Measurements from ENCODE around the gene COX8C. TPM values are rescaled to one million over a fixed set of nuclear protein-coding genes. Genes with fewer than 3 reads are reported as not detected.

Gene COX8C
- total and polyA plus RNA-seq, 4 donors: not detected

- no peaks in the 10 kb centered on the region for H3K27me3 ChIP-seq (ENCODE audit: control insufficient read depth in 3 of 3, insufficient read depth in 3 of 3, low read length in 2 of 3)
- H3K36me3 ChIP-seq (ENCODE audit: control insufficient read depth in 4 of 4, insufficient read depth in 4 of 4, low read length in 4 of 4): peaks cover 0 to 2% (median 0%) of the 10 kb centered on the region in 4 donors
- 89 to 95% methylated on average over 6 of the region's 6 CpGs for WGBS, 2 donors
- ATAC-seq (ENCODE audit: insufficient read depth, low FRiP score) (no peak), DNase-seq (peak in 1 of 3 donors; percentile 8)
- H3K9ac ChIP-seq (ENCODE audit: insufficient read depth in 1 of 2, low read length in 2 of 2): no peak overlapping the region
- TF ChIP-seq, protein P1, sequence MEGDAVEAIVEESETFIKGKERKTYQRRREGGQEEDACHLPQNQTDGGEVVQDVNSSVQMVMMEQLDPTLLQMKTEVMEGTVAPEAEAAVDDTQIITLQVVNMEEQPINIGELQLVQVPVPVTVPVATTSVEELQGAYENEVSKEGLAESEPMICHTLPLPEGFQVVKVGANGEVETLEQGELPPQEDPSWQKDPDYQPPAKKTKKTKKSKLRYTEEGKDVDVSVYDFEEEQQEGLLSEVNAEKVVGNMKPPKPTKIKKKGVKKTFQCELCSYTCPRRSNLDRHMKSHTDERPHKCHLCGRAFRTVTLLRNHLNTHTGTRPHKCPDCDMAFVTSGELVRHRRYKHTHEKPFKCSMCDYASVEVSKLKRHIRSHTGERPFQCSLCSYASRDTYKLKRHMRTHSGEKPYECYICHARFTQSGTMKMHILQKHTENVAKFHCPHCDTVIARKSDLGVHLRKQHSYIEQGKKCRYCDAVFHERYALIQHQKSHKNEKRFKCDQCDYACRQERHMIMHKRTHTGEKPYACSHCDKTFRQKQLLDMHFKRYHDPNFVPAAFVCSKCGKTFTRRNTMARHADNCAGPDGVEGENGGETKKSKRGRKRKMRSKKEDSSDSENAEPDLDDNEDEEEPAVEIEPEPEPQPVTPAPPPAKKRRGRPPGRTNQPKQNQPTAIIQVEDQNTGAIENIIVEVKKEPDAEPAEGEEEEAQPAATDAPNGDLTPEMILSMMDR (IDR thresholded peaks at IDR 0.05; ENCODE audit: control extremely low read depth, extremely low read depth): no peak
- no peaks in the 10 kb centered on the region for H3K9me3 ChIP-seq (ENCODE audit: control insufficient read depth in 4 of 4, insufficient read depth in 3 of 4, low read length in 3 of 4)
- H3K4me1 ChIP-seq (ENCODE audit: control insufficient read depth in 5 of 5, insufficient read depth in 5 of 5, low read length in 5 of 5): peaks cover 0 to 25% (median 0%) of the 10 kb centered on the region in 5 donors
- no peak overlapping the region for H3K4me3 ChIP-seq
- H3K27ac ChIP-seq (ENCODE audit: low read depth in 1 of 2, low read length in 1 of 2): no peak overlapping the region
These were observed 45.0 kb upstream of the COX8C start for GRCh38 chr14:93301821-93302447.

- peaks cover 0 to 25% (median 0%) of the 10 kb centered on the region in 5 donors for H3K4me1 ChIP-seq (ENCODE audit: control insufficient read depth in 5 of 5, insufficient read depth in 5 of 5, low read length in 5 of 5)
- H3K27ac ChIP-seq (ENCODE audit: low read depth in 1 of 2, low read length in 1 of 2): no peak overlapping the region
These were observed 44.0 kb upstream of the COX8C start for GRCh38 chr14:93302688-93303581.

GRCh38 chr14:93303659-93304058 is 43.3 kb upstream of the COX8C start:
- WGBS, 2 donors: 62 to 75% methylated on average over 3 of the region's 3 CpGs
- no peak overlapping the region for H3K4me3 ChIP-seq
- H3K9me3 ChIP-seq (ENCODE audit: control insufficient read depth in 4 of 4, insufficient read depth in 3 of 4, low read length in 3 of 4): no peaks in the 10 kb centered on the region
- ATAC-seq (ENCODE audit: insufficient read depth, low FRiP score) (no peak), DNase-seq (no peak)
- H3K9ac ChIP-seq (ENCODE audit: insufficient read depth in 1 of 2, low read length in 2 of 2): no peak overlapping the region
- peaks cover 0 to 2% (median 0%) of the 10 kb centered on the region in 4 donors for H3K36me3 ChIP-seq (ENCODE audit: control insufficient read depth in 4 of 4, insufficient read depth in 4 of 4, low read length in 4 of 4)
- TF ChIP-seq, protein P1 (IDR thresholded peaks at IDR 0.05; ENCODE audit: control extremely low read depth, extremely low read depth): no peak
- no peak overlapping the region for H3K27ac ChIP-seq (ENCODE audit: low read depth in 1 of 2, low read length in 1 of 2)
- peaks cover 0 to 22% (median 0%) of the 10 kb centered on the region in 5 donors for H3K4me1 ChIP-seq (ENCODE audit: control insufficient read depth in 5 of 5, insufficient read depth in 5 of 5, low read length in 5 of 5)
- no peaks in the 10 kb centered on the region for H3K27me3 ChIP-seq (ENCODE audit: control insufficient read depth in 3 of 3, insufficient read depth in 3 of 3, low read length in 2 of 3)

More at GRCh38 chr14:93302688-93303581, 44.0 kb upstream of the COX8C start:
- DNase-seq (no peak), ATAC-seq (ENCODE audit: insufficient read depth, low FRiP score) (no peak)
- no peak overlapping the region for H3K9ac ChIP-seq (ENCODE audit: insufficient read depth in 1 of 2, low read length in 2 of 2)
- TF ChIP-seq, protein P1 (IDR thresholded peaks at IDR 0.05; ENCODE audit: control extremely low read depth, extremely low read depth): no peak
- H3K36me3 ChIP-seq (ENCODE audit: control insufficient read depth in 4 of 4, insufficient read depth in 4 of 4, low read length in 4 of 4): peaks cover 0 to 2% (median 0%) of the 10 kb centered on the region in 4 donors
- WGBS, 2 donors: 93 to 94% methylated on average over 12 of the region's 12 CpGs
- no peaks in the 10 kb centered on the region for H3K27me3 ChIP-seq (ENCODE audit: control insufficient read depth in 3 of 3, insufficient read depth in 3 of 3, low read length in 2 of 3)
- no peak overlapping the region for H3K4me3 ChIP-seq
- no peaks in the 10 kb centered on the region for H3K9me3 ChIP-seq (ENCODE audit: control insufficient read depth in 4 of 4, insufficient read depth in 3 of 4, low read length in 3 of 4)
